Activated CD4-positive, alpha-beta T cell treated with anti-CD3 and anti-CD28 coated beads, Interleukin-2, amount 10 ng/mL, durations not matched to agents 7 days and 5 days (primary cell): ENCODE results near the gene PNLIPRP1. TPM values are rescaled to one million over a fixed set of nuclear protein-coding genes. Genes with fewer than 3 reads are reported as not detected.

Experiments used
- CTCF ChIA-PET: fragments of 350-600 bp; sonication (Branson Sonifier 250); formaldehyde crosslinking; loops from one replicate; lab custom pipeline; 2021; ENCODE audit warnings: antibody characterized with exemption; lab: Charles Lee
- POLR2A ChIA-PET: fragments of 350-600 bp; sonication (Branson Sonifier 250); formaldehyde crosslinking; loops from one replicate; lab custom pipeline; 2021; ENCODE audit warnings: antibody characterized with exemption; lab: Charles Lee
- DNase-seq: peaks from one replicate; pipeline ENCODE4 v3.0.0-alpha.2; 2020
- H3K27ac Mint-ChIP-seq: one replicate; pipeline ENCODE4 v1.8.0; 2021; ENCODE audit warnings: mild to moderate bottlenecking, moderate library complexity, mixed read lengths
- H3K27me3 Mint-ChIP-seq: one replicate; pipeline ENCODE4 v1.8.0; 2021; ENCODE audit warnings: mixed read lengths
- H3K36me3 Mint-ChIP-seq: one replicate; pipeline ENCODE4 v1.8.0; 2021; ENCODE audit warnings: low read depth, mixed read lengths
- H3K4me1 Mint-ChIP-seq: one replicate; pipeline ENCODE4 v1.8.0; 2021; ENCODE audit warnings: mixed read lengths
- H3K4me3 Mint-ChIP-seq: one replicate; pipeline ENCODE4 v1.8.0; 2021; ENCODE audit warnings: mild to moderate bottlenecking, moderate library complexity, mixed read lengths
- H3K9me3 Mint-ChIP-seq: one replicate; pipeline ENCODE4 v1.8.0; 2021; ENCODE audit warnings: mixed read lengths
- total RNA-seq, 2 experiments: library from RNA; stranded (reverse); gene quantifications; one replicate each; pipeline ENCODE4 v1.2.3, GENCODE V29; 2021

Gene PNLIPRP1
- total RNA-seq, 2 experiments from 2014 or later, result not detected

- H3K4me3 Mint-ChIP-seq, result no peak overlapping the region
- peaks cover 24% of the 10 kb centered on the region for H3K27me3 Mint-ChIP-seq
- no peaks in the 10 kb centered on the region for H3K9me3 Mint-ChIP-seq
- no peaks in the 10 kb centered on the region for H3K4me1 Mint-ChIP-seq
- no peak for DNase-seq
- no peak overlapping the region for H3K27ac Mint-ChIP-seq
- no peaks in the 10 kb centered on the region for H3K36me3 Mint-ChIP-seq
- CTCF ChIA-PET, result no interaction called here
- POLR2A ChIA-PET, result no interaction called here
These were observed 63.1 kb downstream of the PNLIPRP1 start for GRCh38 chr10:116653885-116654284.

GRCh38 chr10:116654816-116655215, 64.1 kb downstream of the PNLIPRP1 start:
- Mint-ChIP-seq H3K27me3 (peaks cover 22% of the 10 kb centered on the region), H3K36me3 (no peaks in the 10 kb centered on the region), H3K27ac (no peak overlapping the region), H3K9me3 (no peaks in the 10 kb centered on the region), H3K4me3 (no peak overlapping the region), H3K4me1 (no peaks in the 10 kb centered on the region)
- DNase-seq, result no peak
- ChIA-PET CTCF (no interaction called here), POLR2A (no interaction called here)

- Mint-ChIP-seq H3K27me3 (peaks cover 21% of the 10 kb centered on the region), H3K4me1 (no peaks in the 10 kb centered on the region), H3K36me3 (no peaks in the 10 kb centered on the region), H3K9me3 (no peaks in the 10 kb centered on the region), H3K4me3 (no peak overlapping the region), H3K27ac (no peak overlapping the region)
- POLR2A ChIA-PET, result no interaction called here
- no peak for DNase-seq
- CTCF ChIA-PET, result no interaction called here
These were observed 64.8 kb downstream of the PNLIPRP1 start for GRCh38 chr10:116655568-116655967.

GRCh38 chr10:116656044-116656443, 65.3 kb downstream of the PNLIPRP1 start:
- CTCF ChIA-PET, result no interaction called here
- H3K4me3 Mint-ChIP-seq, result no peak overlapping the region
- POLR2A ChIA-PET, result no interaction called here
- H3K36me3 Mint-ChIP-seq, result no peaks in the 10 kb centered on the region
- no peak overlapping the region for H3K27ac Mint-ChIP-seq
- no peak for DNase-seq
- H3K4me1 Mint-ChIP-seq, result no peaks in the 10 kb centered on the region
- no peaks in the 10 kb centered on the region for H3K9me3 Mint-ChIP-seq
- peaks cover 16% of the 10 kb centered on the region for H3K27me3 Mint-ChIP-seq

GRCh38 chr10:116657863-116658551, 67.2 kb downstream of the PNLIPRP1 start:
- Mint-ChIP-seq H3K27ac (no peak overlapping the region), H3K4me3 (no peak overlapping the region), H3K4me1 (no peaks in the 10 kb centered on the region), H3K27me3 (peaks cover 7% of the 10 kb centered on the region), H3K9me3 (no peaks in the 10 kb centered on the region), H3K36me3 (no peaks in the 10 kb centered on the region)
- ChIA-PET CTCF (no interaction called here), POLR2A (no interaction called here)
- DNase-seq, result no peak

Other genes starting within 250 kb of the PNLIPRP1 start
- not detected for gene PNLIPRP3, start 163.1 kb upstream of the PNLIPRP1 start, total RNA-seq
- gene PNLIP, start 45.0 kb upstream of the PNLIPRP1 start, total RNA-seq, result not detected
- gene PNLIPRP2, start 30.0 kb downstream of the PNLIPRP1 start, total RNA-seq, result not detected
- gene HSPA12A, start 151.6 kb downstream of the PNLIPRP1 start, total RNA-seq, result under 1 TPM in 1 of 2 experiments, not detected in 1; 0.08 TPM